Endodermal cell (in vitro differentiated cells): ENCODE data around the gene CLSTN2. TPM values are rescaled to one million over a fixed set of nuclear protein-coding genes. Genes with fewer than 3 reads are reported as not detected.
A peak's percentile ranks its signal among the peaks of the same experiment; 100 is the strongest.
"Not testable (repeated sequence)": the region's sequence is repeated elsewhere in the genome, so short reads cannot be mapped to it uniquely, and the experiment has no call there.

Source experiments
- DNase-seq: peaks from one replicate; pipeline ENCODE4 v3.0.0-alpha.2; 2017
- H3K27ac ChIP-seq: 2 replicates; pipeline ENCODE4 v1.5.1; 2013; ENCODE audit warnings: mild to moderate bottlenecking, low read depth, low read length, moderate library complexity
- H3K27me3 ChIP-seq: 2 replicates; pipeline ENCODE4 v1.6.1; 2013; ENCODE audit warnings: mild to moderate bottlenecking, low read length, moderate library complexity; ENCODE audit not compliant: insufficient read depth, control insufficient read depth, poor library complexity, severe bottlenecking
- H3K36me3 ChIP-seq: 2 replicates; pipeline ENCODE4 v1.7.0; 2013; ENCODE audit warnings: mild to moderate bottlenecking, low read length, moderate library complexity; ENCODE audit not compliant: control insufficient read depth, insufficient read depth
- H3K4me1 ChIP-seq: one replicate; pipeline ENCODE4 v1.7.0; 2013; ENCODE audit warnings: low read length; ENCODE audit not compliant: control insufficient read depth, insufficient read depth
- H3K4me3 ChIP-seq: 2 replicates; pipeline ENCODE4 v1.5.1; 2013; ENCODE audit warnings: mild to moderate bottlenecking, low read length, moderate library complexity
- H3K9ac ChIP-seq: 2 replicates; pipeline ENCODE4 v1.6.1; 2013; ENCODE audit warnings: mild to moderate bottlenecking, low read length, moderate library complexity; ENCODE audit not compliant: poor library complexity, severe bottlenecking; ENCODE audit errors: extremely low read depth
- H3K9me3 ChIP-seq: 2 replicates; pipeline ENCODE4 v1.6.1; 2013; ENCODE audit warnings: mild to moderate bottlenecking, low read length, moderate library complexity; ENCODE audit not compliant: control insufficient read depth
- H3K27ac Mint-ChIP-seq: 2 replicates; pipeline ENCODE4 v1.8.0; 2020; ENCODE audit warnings: mixed read lengths
- H3K27me3 Mint-ChIP-seq: 2 replicates; pipeline ENCODE4 v1.8.0; 2021; ENCODE audit warnings: mild to moderate bottlenecking, mixed read lengths; ENCODE audit not compliant: insufficient read depth
- H3K36me3 Mint-ChIP-seq: 2 replicates; pipeline ENCODE4 v1.8.0; 2020; ENCODE audit warnings: low read depth, mixed read lengths
- H3K4me1 Mint-ChIP-seq: 2 replicates; pipeline ENCODE4 v1.8.0; 2020; ENCODE audit warnings: mixed read lengths
- H3K4me3 Mint-ChIP-seq: 2 replicates; pipeline ENCODE4 v1.8.0; 2020; ENCODE audit warnings: mild to moderate bottlenecking, moderate library complexity, mixed read lengths
- H3K9me3 Mint-ChIP-seq: 2 replicates; pipeline ENCODE4 v1.8.0; 2020; ENCODE audit warnings: mild to moderate bottlenecking, mixed read lengths
- CTCF ChIP-seq: fragments of 200-600 bp; sonication (generic); conservative IDR thresholded peaks from 2 replicates; pipeline ENCODE4 v1.5.0; 2021; ENCODE audit warnings: antibody characterized with exemption, mild to moderate bottlenecking
- WGBS, 2 experiments: methylation state at CpG; one replicate each; pipeline versions ENCODE4 v1.1.5 to v1.1.7; 2013; ENCODE audit warnings: missing lambda C conversion rate in 2 of 2, mixed read lengths in 1 of 2; ENCODE audit not compliant: insufficient coverage in 1 of 2, insufficient read length in 1 of 2; 5-methylcytosine and 5-hydroxymethylcytosine counted together
- total RNA-seq, 2 donors: library from RNA; stranded (reverse); fragmentation: NEBNext Ultra II Directional in 1 of 2; extraction: Animal tissue kit (Norgen Biotek cat#: 25700) in 1 of 2; gene quantifications; 2 replicates in 1 of 2; 3 replicates in 1 of 2; pipeline ENCODE4 v1.2.1, GENCODE V29; 2021

CLSTN2 gene
- total RNA-seq, 2 donors from 2014 or later, result 0.13 to 0.42 TPM

GRCh38 chr3:140420621-140421357, 485.8 kb downstream of the CLSTN2 start:
- Histone ChIP-seq H3K27ac (no peak overlapping the region), H3K36me3 (no peaks in the 10 kb centered on the region), H3K9me3 (no peaks in the 10 kb centered on the region), H3K9ac (no peak overlapping the region), H3K4me3 (no peak overlapping the region), H3K4me1 (peaks cover 14% of the 10 kb centered on the region), H3K27me3 (no peaks in the 10 kb centered on the region)
- DNase-seq, result peak; percentile 38
- Mint-ChIP-seq H3K27me3 (peaks cover 5% of the 10 kb centered on the region), H3K4me1 (peaks cover 32% of the 10 kb centered on the region), H3K27ac (no peak overlapping the region), H3K36me3 (no peaks in the 10 kb centered on the region), H3K9me3 (no peaks in the 10 kb centered on the region), H3K4me3 (no peak overlapping the region)
- no peak for TF ChIP-seq CTCF
- WGBS, 2 experiments, result 84 to 85% methylated on average over 4 to 9 of the region's 9 CpGs

DNA sequence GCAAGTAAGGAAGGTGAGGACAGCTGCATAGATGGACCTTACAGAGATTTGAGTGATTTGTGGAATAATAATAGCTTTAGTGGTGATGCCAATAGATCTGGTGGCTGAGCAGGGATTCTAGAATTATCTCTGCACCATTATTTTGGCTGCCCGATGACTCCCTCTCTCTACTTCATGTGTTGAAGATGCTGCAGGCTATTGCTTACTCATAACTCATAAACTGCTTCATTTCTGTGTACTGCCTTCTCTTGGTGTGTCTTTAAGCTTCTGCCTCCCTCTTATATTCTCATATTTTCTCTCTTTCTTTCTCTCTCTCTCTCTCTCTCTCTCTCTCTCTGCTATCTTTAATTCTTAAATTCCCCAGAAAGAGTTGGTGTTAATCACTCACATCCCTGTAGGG, 486.9 kb downstream of the CLSTN2 start:
- Mint-ChIP-seq H3K9me3 (no peaks in the 10 kb centered on the region), H3K36me3 (no peaks in the 10 kb centered on the region), H3K27me3 (peaks cover 5% of the 10 kb centered on the region), H3K27ac (no peak overlapping the region), H3K4me3 (no peak overlapping the region), H3K4me1 (peaks cover 32% of the 10 kb centered on the region)
- Histone ChIP-seq H3K27ac (no peak overlapping the region), H3K9ac (no peak overlapping the region), H3K4me3 (no peak overlapping the region), H3K27me3 (no peaks in the 10 kb centered on the region), H3K9me3 (no peaks in the 10 kb centered on the region), H3K36me3 (no peaks in the 10 kb centered on the region), H3K4me1 (peaks cover 14% of the 10 kb centered on the region)
- DNase-seq, result no peak
- WGBS, 2 experiments, result 94 to 100% methylated on average over 1 of the region's 1 CpG
- no peak for TF ChIP-seq CTCF

DNA sequence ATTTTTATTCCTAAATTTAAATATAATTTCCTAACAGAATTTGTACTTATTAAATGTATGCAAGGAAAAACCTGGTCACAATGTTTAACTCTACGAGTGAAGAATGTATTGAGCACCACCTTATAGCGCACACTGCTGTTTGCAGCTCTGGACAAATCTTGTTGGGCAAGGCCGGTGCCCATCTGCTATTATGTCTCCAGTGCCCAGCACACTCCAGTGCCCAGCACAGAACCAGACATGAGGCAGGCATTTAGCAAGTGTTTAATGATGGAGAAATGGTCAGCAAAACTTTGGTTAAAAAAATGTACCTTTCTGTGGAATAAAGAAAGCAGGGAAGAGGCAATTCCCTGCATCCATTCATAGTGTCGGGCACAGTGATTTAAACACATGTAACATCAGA, 488.2 kb downstream of the CLSTN2 start:
- no peaks in the 10 kb centered on the region for H3K9me3 Mint-ChIP-seq
- no peak for DNase-seq
- no peak overlapping the region for H3K27ac Mint-ChIP-seq
- no peaks in the 10 kb centered on the region for H3K9me3 ChIP-seq
- H3K27ac ChIP-seq, result peak overlapping the region; percentile 1
- H3K4me1 ChIP-seq, result peaks cover 14% of the 10 kb centered on the region
- peak overlapping the region; percentile 1 for H3K9ac ChIP-seq
- no peaks in the 10 kb centered on the region for H3K36me3 ChIP-seq
- peaks cover 5% of the 10 kb centered on the region for H3K27me3 Mint-ChIP-seq
- H3K36me3 Mint-ChIP-seq, result no peaks in the 10 kb centered on the region
- 92% methylated on average over 2 to 3 of the region's 4 CpGs for WGBS, 2 experiments
- H3K27me3 ChIP-seq, result no peaks in the 10 kb centered on the region
- H3K4me1 Mint-ChIP-seq, result peaks cover 33% of the 10 kb centered on the region
- H3K4me3 ChIP-seq, result no peak overlapping the region
- TF ChIP-seq CTCF, result no peak
- no peak overlapping the region for H3K4me3 Mint-ChIP-seq

DNA sequence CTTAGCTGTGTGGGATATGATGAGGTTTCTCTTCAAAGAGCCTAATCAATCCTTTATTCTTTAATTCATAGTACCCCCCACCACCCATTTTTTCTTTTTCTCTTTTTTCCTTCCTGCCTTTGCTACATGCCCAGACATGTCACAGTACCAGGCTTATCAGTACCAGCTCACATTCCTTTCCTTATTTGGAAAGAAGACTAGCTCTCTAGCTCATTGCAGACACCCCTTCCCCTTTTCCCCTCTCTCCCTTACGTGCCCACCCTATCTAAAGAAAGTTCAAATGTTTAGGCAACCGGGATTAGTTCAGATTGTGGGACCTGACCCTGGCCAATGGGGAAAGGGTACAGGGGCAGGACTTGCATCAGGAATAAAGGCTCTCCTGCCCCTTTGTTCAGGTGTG, 488.6 kb downstream of the CLSTN2 start:
- H3K4me3 ChIP-seq, H3K36me3 ChIP-seq, H3K27me3 ChIP-seq, H3K36me3 Mint-ChIP-seq, H3K27me3 Mint-ChIP-seq, H3K9me3 Mint-ChIP-seq, DNase-seq, H3K9me3 ChIP-seq, H3K27ac ChIP-seq, H3K4me3 Mint-ChIP-seq: not testable (repeated sequence)
- Mint-ChIP-seq H3K27ac (peak overlapping the region; percentile 74), H3K4me1 (peaks cover 38% of the 10 kb centered on the region)
- WGBS, 2 experiments, result 75% methylated on average over 2 of the region's 2 CpGs; no CpG with 5 or more reads in 1 of the 2 experiments
- H3K4me1 ChIP-seq, result peaks cover 14% of the 10 kb centered on the region
- peak overlapping the region; percentile 1 for H3K9ac ChIP-seq
